Caco-2 (cell line): Measurements from ENCODE around the gene DAB2IP. TPM values are rescaled to one million over a fixed set of nuclear protein-coding genes. Genes with fewer than 3 reads are reported as not detected.
A peak's percentile ranks its signal among the peaks of the same experiment; 100 is the strongest.

ENCODE experiments used
- BruUV-seq: library from RNA; stranded (reverse); fragments of 400-500 nt; replicated peaks from 2 replicates; lab custom pipeline; 2021; lab: Mats Ljungman, UMichigan
- CTCF ChIA-PET: fragments of 300-600 bp; sonication (Branson Sonifier 250); formaldehyde crosslinking; loops from one replicate; lab custom pipeline; 2022; ENCODE audit warnings: antibody characterized with exemption; lab: Charles Lee
- POLR2A ChIA-PET: fragments of 300-600 bp; sonication (Branson Sonifier 250); formaldehyde crosslinking; loops from one replicate; lab custom pipeline; 2022; ENCODE audit warnings: antibody characterized with exemption; lab: Charles Lee
- DNase-seq, 2 experiments: peaks; one replicate each; pipeline versions ENCODE4 v3.0.0 to v3.0.0-alpha.2; 2020 to 2022
- H3K27me3 ChIP-seq: replicated peaks from 2 replicates; pipeline ENCODE4 v1.6.0; 2011; ENCODE audit warnings: low read length; ENCODE audit not compliant: control insufficient read depth, insufficient read depth
- H3K36me3 ChIP-seq: 2 replicates; pipeline ENCODE4 v1.5.1; 2011; ENCODE audit warnings: low read length; ENCODE audit not compliant: control insufficient read depth, insufficient read depth
- H3K4me1 ChIP-seq: fragments of 250-450 bp; sonication (Bioruptor Pico); 2 replicates; pipeline ENCODE4 v1.5.1; 2020; ENCODE audit warnings: mild to moderate bottlenecking
- H3K4me3 ChIP-seq: 2 replicates; pipeline ENCODE4 v1.5.1; 2011; ENCODE audit warnings: low read depth, mild to moderate bottlenecking, control low read depth, low read length
- H3K9me3 ChIP-seq: fragments of 250-450 bp; sonication (Bioruptor Pico); 2 replicates; pipeline ENCODE4 v1.5.1; 2020; ENCODE audit warnings: mild to moderate bottlenecking, moderate library complexity
- H3K27ac Mint-ChIP-seq: one replicate; pipeline ENCODE4 v1.8.0; 2022; ENCODE audit warnings: mixed read lengths; ENCODE audit not compliant: unreplicated experiment
- H3K27me3 Mint-ChIP-seq: one replicate; pipeline ENCODE4 v1.8.0; 2022; ENCODE audit warnings: mixed read lengths; ENCODE audit not compliant: insufficient read depth, unreplicated experiment
- H3K36me3 Mint-ChIP-seq: one replicate; pipeline ENCODE4 v1.8.0; 2022; ENCODE audit warnings: mild to moderate bottlenecking, mixed read lengths; ENCODE audit not compliant: insufficient read depth, unreplicated experiment
- H3K4me1 Mint-ChIP-seq: one replicate; pipeline ENCODE4 v1.8.0; 2022; ENCODE audit warnings: low read depth, mixed read lengths; ENCODE audit not compliant: unreplicated experiment
- H3K4me3 Mint-ChIP-seq: one replicate; pipeline ENCODE4 v1.8.0; 2022; ENCODE audit warnings: mild to moderate bottlenecking, moderate library complexity, mixed read lengths; ENCODE audit not compliant: unreplicated experiment
- H3K9me3 Mint-ChIP-seq: one replicate; pipeline ENCODE4 v1.8.0; 2022; ENCODE audit warnings: mixed read lengths; ENCODE audit not compliant: unreplicated experiment
- intact Hi-C: fragments of 100-400 bp; cut with micrococcal nuclease; formaldehyde crosslinking; loops from one replicate; pipeline ENCODE4 v1.10.0; 2022; ENCODE audit not compliant: unreplicated experiment
- total RNA-seq: library from RNA; stranded (reverse); gene quantifications from 2 replicates; pipeline ENCODE4 v1.2.3, GENCODE V29; 2022
- TF ChIP-seq, protein P1 (sequence below), 2 experiments: fragments of 200-600 bp in 1 of 2; IDR thresholded peaks; 1 replicate in 1 of 2; 2 replicates in 1 of 2; pipeline versions ENCODE4 v1.5.1 to v1.8.0; 2011 to 2022; ENCODE audit warnings: antibody characterized with exemption in 1 of 2, control low read depth in 1 of 2, inconsistent platforms in 1 of 2, low read depth in 1 of 2, low read length in 1 of 2, mild to moderate bottlenecking in 1 of 2, moderate library complexity in 1 of 2; ENCODE audit not compliant: insufficient read depth in 1 of 2, severe bottlenecking in 1 of 2, unreplicated experiment in 1 of 2

Gene DAB2IP
- total RNA-seq, 1 experiment from 2014 or later = 26.0 TPM

DNA sequence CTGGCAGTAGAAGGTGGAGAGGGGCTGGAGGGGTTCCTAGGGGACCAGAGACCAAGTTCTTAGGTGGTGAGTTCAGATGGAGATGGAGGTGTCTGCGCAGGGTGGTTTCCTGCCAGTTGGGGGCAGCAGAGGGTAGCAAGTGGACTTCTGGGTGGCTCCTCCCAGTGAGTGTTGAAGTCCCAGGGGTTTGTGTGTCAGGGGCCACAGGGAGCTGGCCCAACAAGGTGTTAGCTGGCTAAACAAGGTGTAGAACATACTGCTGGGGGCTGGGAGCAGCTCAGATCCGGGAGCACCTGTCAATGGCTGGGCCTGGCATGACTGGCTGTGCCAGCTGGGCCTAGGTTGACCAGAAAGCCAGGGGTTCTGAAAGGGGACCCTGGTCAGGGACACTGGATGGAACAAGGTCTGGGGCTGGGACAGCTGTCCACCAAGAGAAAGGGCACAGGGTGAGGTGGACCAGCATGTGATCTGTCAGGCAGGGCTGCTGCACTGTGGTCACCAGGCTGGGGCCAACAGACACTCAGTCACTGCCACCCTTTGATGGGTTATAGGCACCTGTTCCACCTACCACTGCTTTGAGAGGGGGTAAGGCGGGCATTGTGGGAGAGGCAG is 35.6 kb downstream of the DAB2IP start:
- Mint-ChIP-seq H3K36me3 (peaks cover 10% of the 10 kb centered on the region), H3K9me3 (no peaks in the 10 kb centered on the region), H3K4me3 (no peak overlapping the region), H3K4me1 (peaks cover 18% of the 10 kb centered on the region), H3K27me3 (no peaks in the 10 kb centered on the region), H3K27ac (peak overlapping the region; percentile 35)
- intact Hi-C loops = loop anchor here (1.0 to 5.0 kb wide), 5 partner anchors 35 to 305 kb away; partner anchors contain the start of gene DAB2IP
- peak; percentile 80 to 85 for DNase-seq
- no peaks in the 10 kb centered on the region for H3K9me3 ChIP-seq
- CTCF ChIA-PET = interaction anchor here (0.5 to 1.7 kb wide), 22 partner anchors 9 to 412 kb away, joined by 3 to 13 read pairs (median 4); no protein-coding TSS in a partner anchor
- POLR2A ChIA-PET = no interaction called here
- H3K4me3 ChIP-seq = no peak overlapping the region
- no TSS peak for BruUV-seq
- peaks cover 8% of the 10 kb centered on the region for H3K4me1 ChIP-seq
- H3K27me3 ChIP-seq = no peaks in the 10 kb centered on the region
- H3K36me3 ChIP-seq = no peaks in the 10 kb centered on the region
- TF ChIP-seq, protein P1, sequence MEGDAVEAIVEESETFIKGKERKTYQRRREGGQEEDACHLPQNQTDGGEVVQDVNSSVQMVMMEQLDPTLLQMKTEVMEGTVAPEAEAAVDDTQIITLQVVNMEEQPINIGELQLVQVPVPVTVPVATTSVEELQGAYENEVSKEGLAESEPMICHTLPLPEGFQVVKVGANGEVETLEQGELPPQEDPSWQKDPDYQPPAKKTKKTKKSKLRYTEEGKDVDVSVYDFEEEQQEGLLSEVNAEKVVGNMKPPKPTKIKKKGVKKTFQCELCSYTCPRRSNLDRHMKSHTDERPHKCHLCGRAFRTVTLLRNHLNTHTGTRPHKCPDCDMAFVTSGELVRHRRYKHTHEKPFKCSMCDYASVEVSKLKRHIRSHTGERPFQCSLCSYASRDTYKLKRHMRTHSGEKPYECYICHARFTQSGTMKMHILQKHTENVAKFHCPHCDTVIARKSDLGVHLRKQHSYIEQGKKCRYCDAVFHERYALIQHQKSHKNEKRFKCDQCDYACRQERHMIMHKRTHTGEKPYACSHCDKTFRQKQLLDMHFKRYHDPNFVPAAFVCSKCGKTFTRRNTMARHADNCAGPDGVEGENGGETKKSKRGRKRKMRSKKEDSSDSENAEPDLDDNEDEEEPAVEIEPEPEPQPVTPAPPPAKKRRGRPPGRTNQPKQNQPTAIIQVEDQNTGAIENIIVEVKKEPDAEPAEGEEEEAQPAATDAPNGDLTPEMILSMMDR (IDR thresholded peaks at IDR 0.05; ENCODE audit: insufficient read depth in 1 of 2, low read depth in 1 of 2, low read length in 1 of 2, severe bottlenecking in 1 of 2, unreplicated experiment in 1 of 2) = peak; percentile 90

DNA sequence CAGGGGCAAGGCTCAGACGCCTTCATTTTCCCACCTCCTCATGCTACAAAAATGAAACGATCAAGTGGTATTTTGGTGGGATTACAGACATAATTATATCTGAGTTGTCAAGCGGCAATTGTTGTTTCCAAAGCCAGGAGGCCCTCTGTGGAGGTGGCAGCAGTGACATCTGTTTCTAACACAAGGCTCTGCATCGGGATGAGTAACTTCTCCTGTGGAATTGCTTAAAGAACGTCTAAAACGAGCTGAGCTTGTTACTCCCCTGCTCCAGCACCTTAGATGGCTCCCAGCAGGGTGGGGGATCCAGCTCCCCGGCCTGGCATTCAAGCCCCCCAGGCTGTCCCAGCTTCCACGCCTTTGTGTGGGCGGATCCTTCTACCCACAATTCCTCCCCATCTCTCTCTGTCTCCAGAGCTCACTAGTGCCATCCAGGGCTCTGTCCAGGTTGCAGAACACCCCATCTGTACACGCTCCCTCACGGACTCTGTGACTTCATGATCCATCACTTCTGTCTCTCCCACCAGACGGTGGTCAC is 36.8 kb downstream of the DAB2IP start:
- Mint-ChIP-seq H3K9me3 (no peaks in the 10 kb centered on the region), H3K27ac (no peak overlapping the region), H3K36me3 (peaks cover 10% of the 10 kb centered on the region), H3K4me1 (peaks cover 29% of the 10 kb centered on the region), H3K27me3 (no peaks in the 10 kb centered on the region), H3K4me3 (no peak overlapping the region)
- Histone ChIP-seq H3K36me3 (no peaks in the 10 kb centered on the region), H3K4me3 (no peak overlapping the region), H3K4me1 (peaks cover 20% of the 10 kb centered on the region), H3K9me3 (no peaks in the 10 kb centered on the region), H3K27me3 (no peaks in the 10 kb centered on the region)
- TF ChIP-seq, protein P1 (IDR thresholded peaks at IDR 0.05; ENCODE audit: insufficient read depth in 1 of 2, low read depth in 1 of 2, low read length in 1 of 2, severe bottlenecking in 1 of 2, unreplicated experiment in 1 of 2) = no peak
- DNase-seq = no peak
- CTCF ChIA-PET = interaction anchor here (1.7 kb wide), 1 partner anchor 288 kb away, joined by 5 read pairs; no protein-coding TSS in a partner anchor
- POLR2A ChIA-PET = no interaction called here
- BruUV-seq = no TSS peak
- intact Hi-C loops = loop anchor here (5.0 kb wide), 1 partner anchor 36 kb away; the partner anchor contains the start of gene DAB2IP

DNA sequence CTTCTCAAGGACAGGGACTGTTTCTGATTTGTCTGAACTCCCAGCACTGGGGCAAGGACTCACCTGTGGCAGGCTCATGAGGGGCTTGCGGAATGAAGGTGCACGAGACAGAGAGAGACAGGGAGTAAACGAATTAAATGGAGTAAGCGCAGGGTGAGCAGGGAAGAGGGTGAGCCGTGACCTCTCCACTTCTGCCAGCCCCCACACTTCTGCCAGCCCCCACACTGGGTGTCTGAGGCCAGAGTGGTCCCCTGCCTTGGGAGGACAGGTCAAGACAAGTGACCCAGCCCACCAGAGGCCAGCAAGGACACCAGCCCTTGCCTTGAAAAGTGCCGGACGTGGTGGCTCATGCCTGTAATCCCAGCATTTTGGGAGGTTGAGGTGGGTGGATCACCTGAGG is 37.2 kb downstream of the DAB2IP start:
- TF ChIP-seq, protein P1 (IDR thresholded peaks at IDR 0.05; ENCODE audit: insufficient read depth in 1 of 2, low read depth in 1 of 2, low read length in 1 of 2, severe bottlenecking in 1 of 2, unreplicated experiment in 1 of 2) = no peak
- ChIA-PET POLR2A (interaction anchor here (0.6 kb wide), 1 partner anchor 31 kb away, joined by 10 read pairs; no protein-coding TSS in a partner anchor), CTCF (interaction anchor here (0.7 kb wide), 1 partner anchor 114 kb away, joined by 4 read pairs; no protein-coding TSS in a partner anchor)
- Histone ChIP-seq H3K36me3 (no peaks in the 10 kb centered on the region), H3K9me3 (no peaks in the 10 kb centered on the region), H3K27me3 (no peaks in the 10 kb centered on the region), H3K4me3 (no peak overlapping the region), H3K4me1 (peaks cover 20% of the 10 kb centered on the region)
- H3K9me3 Mint-ChIP-seq = no peaks in the 10 kb centered on the region
- DNase-seq = no peak
- BruUV-seq = no TSS peak
- no peak overlapping the region for H3K4me3 Mint-ChIP-seq
- H3K36me3 Mint-ChIP-seq = peaks cover 8% of the 10 kb centered on the region
- intact Hi-C loops = loop anchor here (5.0 kb wide), 1 partner anchor 36 kb away; the partner anchor contains the start of gene DAB2IP
- H3K27ac Mint-ChIP-seq = no peak overlapping the region
- peaks cover 29% of the 10 kb centered on the region for H3K4me1 Mint-ChIP-seq
- H3K27me3 Mint-ChIP-seq = no peaks in the 10 kb centered on the region
